ENCODE data around the gene HSP90AA1.

- TF ChIP-seq CTCF (conservative IDR thresholded peaks at IDR 0.05) (no peak), EZH2 (IDR thresholded peaks at IDR 0.05; ENCODE audit: low read depth) (no peak)
Observed at GRCh38 chr14:102050026-102050405, 36.8 kb downstream of the HSP90AA1 start.
